Gastroesophageal sphincter (tissue), 3 donors: ENCODE data around the gene B9D1.

Experiments
- EP300 ChIP-seq: sonication (generic); formaldehyde crosslinking; IDR thresholded peaks from one replicate; pipeline ENCODE4 v1.6.1; 2017; ENCODE audit warnings: antibody characterized with exemption, mild to moderate bottlenecking
- POLR2A ChIP-seq, 2 donors: fragments of 450-650 bp; IDR thresholded peaks; one replicate each; pipeline ENCODE4 v1.6.1; 2017; ENCODE audit warnings: antibody characterized with exemption in 2 of 2, mild to moderate bottlenecking in 2 of 2, moderate library complexity in 1 of 2
- POLR2AphosphoS5 ChIP-seq: sonication (generic); formaldehyde crosslinking; IDR thresholded peaks from one replicate; pipeline ENCODE4 v1.6.1; 2017; ENCODE audit warnings: antibody characterized with exemption
- TF ChIP-seq, protein P1 (sequence below), 4 experiments: fragments of 200-600 bp in 2 of 4; fragments of 450-650 bp in 2 of 4; sonication (generic) in 1 of 4; IDR thresholded peaks; one replicate each; pipeline ENCODE4 v1.5.1; 2017 to 2019; ENCODE audit warnings: antibody characterized with exemption in 4 of 4, mild to moderate bottlenecking in 2 of 4, moderate library complexity in 2 of 4

DNA sequence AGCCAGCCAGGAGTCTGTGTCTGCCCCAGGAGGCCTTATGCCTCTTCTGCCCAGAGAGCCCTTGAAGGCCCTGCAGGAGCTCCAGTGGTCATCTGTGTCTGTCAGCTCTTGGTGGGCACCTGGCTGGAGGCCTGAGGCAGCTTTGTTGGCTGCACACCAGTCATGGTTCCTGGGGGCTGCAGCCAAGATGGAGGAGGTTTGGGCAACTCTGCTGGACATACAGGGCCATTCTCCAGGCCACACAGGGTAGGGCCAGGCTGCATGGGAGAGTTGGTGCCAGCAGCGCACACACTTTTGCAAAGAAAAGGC lies 29.4 kb downstream of the B9D1 start:
- TF ChIP-seq POLR2AphosphoS5 (no peak), EP300 (no peak), POLR2A (IDR thresholded peaks at IDR 0.05) (no peak)
- TF ChIP-seq, protein P1, sequence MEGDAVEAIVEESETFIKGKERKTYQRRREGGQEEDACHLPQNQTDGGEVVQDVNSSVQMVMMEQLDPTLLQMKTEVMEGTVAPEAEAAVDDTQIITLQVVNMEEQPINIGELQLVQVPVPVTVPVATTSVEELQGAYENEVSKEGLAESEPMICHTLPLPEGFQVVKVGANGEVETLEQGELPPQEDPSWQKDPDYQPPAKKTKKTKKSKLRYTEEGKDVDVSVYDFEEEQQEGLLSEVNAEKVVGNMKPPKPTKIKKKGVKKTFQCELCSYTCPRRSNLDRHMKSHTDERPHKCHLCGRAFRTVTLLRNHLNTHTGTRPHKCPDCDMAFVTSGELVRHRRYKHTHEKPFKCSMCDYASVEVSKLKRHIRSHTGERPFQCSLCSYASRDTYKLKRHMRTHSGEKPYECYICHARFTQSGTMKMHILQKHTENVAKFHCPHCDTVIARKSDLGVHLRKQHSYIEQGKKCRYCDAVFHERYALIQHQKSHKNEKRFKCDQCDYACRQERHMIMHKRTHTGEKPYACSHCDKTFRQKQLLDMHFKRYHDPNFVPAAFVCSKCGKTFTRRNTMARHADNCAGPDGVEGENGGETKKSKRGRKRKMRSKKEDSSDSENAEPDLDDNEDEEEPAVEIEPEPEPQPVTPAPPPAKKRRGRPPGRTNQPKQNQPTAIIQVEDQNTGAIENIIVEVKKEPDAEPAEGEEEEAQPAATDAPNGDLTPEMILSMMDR (IDR thresholded peaks at IDR 0.05), result no peak
